GM10266 (cell line): ENCODE results near the gene SLC13A4.

Experiments used
- DNase-seq: peaks from one replicate; pipeline ENCODE4 v3.0.0; 2012; ENCODE audit errors: extremely low spot score
- TF ChIP-seq, protein P1 (sequence below): IDR thresholded peaks from 2 replicates; pipeline ENCODE4 v1.5.1; 2012; ENCODE audit warnings: mild to moderate bottlenecking, low read depth; ENCODE audit not compliant: control insufficient read depth, insufficient read depth; ENCODE audit errors: missing control alignments

The SLC13A4 gene

GRCh38 chr7:135726276-135726788 lies 1.7 kb downstream of the SLC13A4 start:
- no peak for DNase-seq
- TF ChIP-seq, protein P1, sequence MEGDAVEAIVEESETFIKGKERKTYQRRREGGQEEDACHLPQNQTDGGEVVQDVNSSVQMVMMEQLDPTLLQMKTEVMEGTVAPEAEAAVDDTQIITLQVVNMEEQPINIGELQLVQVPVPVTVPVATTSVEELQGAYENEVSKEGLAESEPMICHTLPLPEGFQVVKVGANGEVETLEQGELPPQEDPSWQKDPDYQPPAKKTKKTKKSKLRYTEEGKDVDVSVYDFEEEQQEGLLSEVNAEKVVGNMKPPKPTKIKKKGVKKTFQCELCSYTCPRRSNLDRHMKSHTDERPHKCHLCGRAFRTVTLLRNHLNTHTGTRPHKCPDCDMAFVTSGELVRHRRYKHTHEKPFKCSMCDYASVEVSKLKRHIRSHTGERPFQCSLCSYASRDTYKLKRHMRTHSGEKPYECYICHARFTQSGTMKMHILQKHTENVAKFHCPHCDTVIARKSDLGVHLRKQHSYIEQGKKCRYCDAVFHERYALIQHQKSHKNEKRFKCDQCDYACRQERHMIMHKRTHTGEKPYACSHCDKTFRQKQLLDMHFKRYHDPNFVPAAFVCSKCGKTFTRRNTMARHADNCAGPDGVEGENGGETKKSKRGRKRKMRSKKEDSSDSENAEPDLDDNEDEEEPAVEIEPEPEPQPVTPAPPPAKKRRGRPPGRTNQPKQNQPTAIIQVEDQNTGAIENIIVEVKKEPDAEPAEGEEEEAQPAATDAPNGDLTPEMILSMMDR = no peak

- TF ChIP-seq, protein P1 = no peak
- no peak for DNase-seq
Measured at GRCh38 chr7:135723411-135723810, 4.6 kb downstream of the SLC13A4 start.

GRCh38 chr7:135721198-135721820 lies 6.7 kb downstream of the SLC13A4 start:
- TF ChIP-seq, protein P1 = no peak
- no peak for DNase-seq

DNA sequence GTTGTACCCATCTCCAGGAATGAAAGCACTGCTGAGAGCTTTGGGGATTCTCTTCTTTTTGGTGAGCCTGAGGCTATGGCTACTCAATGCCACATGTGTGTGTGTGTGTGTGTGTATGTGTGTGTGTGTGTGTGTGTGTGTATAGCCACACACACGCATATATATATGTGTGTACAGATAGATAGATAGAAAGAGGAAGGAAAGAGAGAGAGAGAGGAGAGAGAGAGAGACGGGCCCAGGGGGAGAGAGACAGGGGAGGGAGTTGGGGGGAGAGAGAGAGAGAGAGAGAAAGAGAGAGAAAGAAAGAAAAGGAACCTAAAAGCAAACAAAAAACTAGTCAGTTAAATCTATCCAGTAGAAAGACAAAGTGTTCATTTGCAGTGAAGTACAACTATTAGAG lies 8.3 kb downstream of the SLC13A4 start:
- no peak for DNase-seq
- TF ChIP-seq, protein P1 = no peak

DNA sequence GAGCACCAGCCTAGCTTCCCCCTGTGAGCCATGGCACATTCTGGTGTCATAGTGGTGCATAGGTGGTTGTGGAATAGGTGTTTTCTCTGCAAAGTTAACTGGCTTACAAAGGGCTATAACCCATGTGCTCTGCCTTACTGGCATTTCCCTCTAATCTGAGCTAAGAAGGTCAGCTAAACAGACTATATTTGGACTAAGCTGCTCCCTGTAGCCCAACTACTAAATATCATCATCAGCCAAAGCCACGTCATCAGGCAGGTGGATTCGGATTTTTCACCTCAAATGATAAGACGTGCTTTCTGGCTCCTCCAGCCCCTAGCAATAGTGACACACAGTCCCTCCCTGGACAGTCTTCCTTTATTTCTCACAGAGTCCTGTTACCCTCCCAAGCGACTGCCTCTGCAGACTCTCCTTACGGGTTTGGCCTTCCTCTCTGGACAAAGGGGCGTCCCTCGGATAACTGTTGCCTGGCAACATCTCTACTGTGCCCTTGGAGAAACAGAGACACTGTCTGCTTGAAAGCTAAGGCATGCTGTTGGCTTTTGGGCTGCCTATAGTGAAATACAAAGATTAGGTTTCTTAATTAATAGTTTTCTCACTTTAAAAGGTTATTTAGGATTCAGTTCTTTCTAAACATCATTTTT lies 9.1 kb downstream of the SLC13A4 start:
- no peak for DNase-seq
- TF ChIP-seq, protein P1 = no peak

DNA sequence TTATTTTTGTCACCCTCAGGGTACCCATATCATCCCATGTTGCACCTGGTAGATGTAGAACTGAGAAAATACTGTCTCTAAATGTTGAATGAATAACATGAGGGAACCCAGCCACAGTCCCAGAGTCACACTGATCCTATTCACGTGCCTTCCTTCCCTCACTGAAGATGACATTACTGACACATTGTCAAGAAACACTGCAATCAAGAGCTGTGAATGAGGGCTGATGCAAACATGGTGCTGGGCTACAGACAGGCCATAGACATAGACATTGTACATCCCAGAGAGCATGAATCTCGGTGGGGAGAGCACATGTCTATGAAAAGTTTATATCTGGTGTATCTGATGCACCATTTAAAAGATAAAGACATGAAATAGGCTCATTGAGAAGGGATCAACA lies 9.8 kb downstream of the SLC13A4 start:
- DNase-seq = no peak
- TF ChIP-seq, protein P1 = no peak

DNA sequence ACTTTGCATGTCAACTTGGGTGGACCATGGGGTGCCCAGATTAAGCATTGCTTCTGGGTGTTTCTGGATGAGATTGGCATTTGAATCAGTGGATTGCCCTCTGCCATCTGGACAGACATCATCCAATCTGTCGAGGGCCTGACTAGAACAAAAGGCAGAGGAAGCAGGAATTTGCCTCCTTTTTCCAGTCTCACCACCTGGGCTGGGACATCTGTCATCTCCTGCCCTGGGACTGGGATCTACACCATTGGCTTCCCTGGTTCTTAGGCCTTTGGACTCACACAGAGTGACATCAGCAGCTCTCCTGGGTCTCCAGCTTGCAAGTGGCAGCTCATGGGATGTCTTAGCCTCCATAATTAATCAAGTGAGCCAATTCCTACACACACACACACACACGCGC lies 10.3 kb downstream of the SLC13A4 start:
- TF ChIP-seq, protein P1 = no peak
- no peak for DNase-seq
